Subcutaneous abdominal adipose tissue (tissue), 5 donors: ENCODE measurements around the gene PSMF1.
A peak's percentile ranks its signal among the peaks of the same experiment; 100 is the strongest.

ENCODE experiments used
- H3K27ac ChIP-seq: one replicate; pipeline ENCODE4 v1.7.0; 2013; ENCODE audit warnings: low read depth, mild to moderate bottlenecking, inconsistent platforms, low read length, moderate library complexity
- H3K27me3 ChIP-seq, 5 donors: one replicate each; pipeline ENCODE4 v1.7.0; 2013; ENCODE audit warnings: low read length in 5 of 5, inconsistent platforms in 1 of 5; ENCODE audit not compliant: control insufficient read depth in 5 of 5, insufficient read depth in 4 of 5
- H3K36me3 ChIP-seq, 5 donors: one replicate each; pipeline ENCODE4 v1.7.0; 2013; ENCODE audit warnings: low read length in 5 of 5; ENCODE audit not compliant: control insufficient read depth in 5 of 5, insufficient read depth in 5 of 5
- H3K4me1 ChIP-seq, 5 donors: one replicate each; pipeline ENCODE4 v1.7.0; 2013; ENCODE audit warnings: low read length in 5 of 5, mild to moderate bottlenecking in 3 of 5, moderate library complexity in 1 of 5; ENCODE audit not compliant: control insufficient read depth in 5 of 5, insufficient read depth in 5 of 5
- H3K4me3 ChIP-seq, 5 donors: one replicate each; pipeline ENCODE4 v1.7.0; 2013; ENCODE audit warnings: low read length in 5 of 5, low read depth in 1 of 5
- H3K9ac ChIP-seq, 5 donors: one replicate each; pipeline ENCODE4 v1.7.0; 2013; ENCODE audit warnings: low read length in 5 of 5, mild to moderate bottlenecking in 4 of 5, moderate library complexity in 3 of 5
- H3K9me3 ChIP-seq, 5 donors: one replicate each; pipeline ENCODE4 v1.7.0; 2013; ENCODE audit warnings: low read length in 5 of 5; ENCODE audit not compliant: control insufficient read depth in 5 of 5
- donor health status: healthy.
- donor health status: healthy.
- donor health status: healthy.
- donor health status: healthy.
- donor health status: healthy.

PSMF1 gene

GRCh38 chr20:1118336-1119127 lies at the start of gene PSMF1:
TSS of gene PSMF1 (plus strand) at chr20:1118602. CDS start at chr20:1118774, 172 bp downstream.
- H3K27ac ChIP-seq: peak within 1 kb of the TSS; percentile 71
- H3K9me3 ChIP-seq: no peaks in the 10 kb centered on the region
- H3K27me3 ChIP-seq: no peaks in the 10 kb centered on the region

GRCh38 chr20:1072258-1072657 lies 46.1 kb upstream of the PSMF1 start:
- no peak overlapping the region for H3K27ac ChIP-seq
- H3K27me3 ChIP-seq: no peaks in the 10 kb centered on the region
- peaks cover 2 to 5% (median 3%) of the 10 kb centered on the region in 5 donors for H3K9me3 ChIP-seq
- no peaks in the 10 kb centered on the region for H3K36me3 ChIP-seq
- no peak overlapping the region for H3K4me3 ChIP-seq
- no peak overlapping the region for H3K9ac ChIP-seq
- H3K4me1 ChIP-seq: no peaks in the 10 kb centered on the region

More at GRCh38 chr20:1118336-1119127, at the start of gene PSMF1:
- H3K36me3 ChIP-seq: peaks cover 0 to 6% (median 4%) of the 10 kb centered on the region in 5 donors
- H3K4me3 ChIP-seq: peak within 1 kb of the TSS; percentile 96 to 100 (median 99)
- H3K9ac ChIP-seq: peak within 1 kb of the TSS; percentile 76 to 99 (median 90)
- H3K4me1 ChIP-seq: peaks cover 22 to 57% (median 54%) of the 10 kb centered on the region in 5 donors

- Histone ChIP-seq H3K4me3 (no peak overlapping the region), H3K27me3 (no peaks in the 10 kb centered on the region), H3K27ac (no peak overlapping the region), H3K9ac (no peak overlapping the region), H3K9me3 (peaks cover 2 to 5% (median 3%) of the 10 kb centered on the region in 5 donors), H3K36me3 (no peaks in the 10 kb centered on the region), H3K4me1 (no peaks in the 10 kb centered on the region)
Observed at GRCh38 chr20:1075616-1076015, 42.8 kb upstream of the PSMF1 start.

- Histone ChIP-seq H3K36me3 (no peaks in the 10 kb centered on the region), H3K4me3 (no peak overlapping the region), H3K27me3 (no peaks in the 10 kb centered on the region), H3K4me1 (no peaks in the 10 kb centered on the region), H3K27ac (no peak overlapping the region), H3K9ac (no peak overlapping the region), H3K9me3 (peaks cover 0 to 10% (median 4%) of the 10 kb centered on the region in 5 donors)
Observed at GRCh38 chr20:1081891-1082290, 36.5 kb upstream of the PSMF1 start.

- H3K36me3 ChIP-seq: no peaks in the 10 kb centered on the region
- no peak overlapping the region for H3K4me3 ChIP-seq
- H3K4me1 ChIP-seq: no peaks in the 10 kb centered on the region
- no peak overlapping the region for H3K27ac ChIP-seq
- peaks cover 0 to 10% (median 5%) of the 10 kb centered on the region in 5 donors for H3K9me3 ChIP-seq
- no peaks in the 10 kb centered on the region for H3K27me3 ChIP-seq
- H3K9ac ChIP-seq: no peak overlapping the region
Observed at GRCh38 chr20:1083431-1084080, 34.8 kb upstream of the PSMF1 start.

GRCh38 chr20:1085492-1086276 lies 32.7 kb upstream of the PSMF1 start:
- H3K27me3 ChIP-seq: no peaks in the 10 kb centered on the region
- no peaks in the 10 kb centered on the region for H3K4me1 ChIP-seq
- peaks cover 0 to 18% (median 14%) of the 10 kb centered on the region in 5 donors for H3K9me3 ChIP-seq

GRCh38 chr20:1086277-1087213 lies 31.9 kb upstream of the PSMF1 start:
- no peak overlapping the region for H3K27ac ChIP-seq
- H3K36me3 ChIP-seq: no peaks in the 10 kb centered on the region
- no peaks in the 10 kb centered on the region for H3K4me1 ChIP-seq
- no peak overlapping the region for H3K9ac ChIP-seq
- H3K9me3 ChIP-seq: peaks cover 0 to 18% (median 14%) of the 10 kb centered on the region in 5 donors
- no peak overlapping the region for H3K4me3 ChIP-seq
- no peaks in the 10 kb centered on the region for H3K27me3 ChIP-seq

More at GRCh38 chr20:1085492-1086276, 32.7 kb upstream of the PSMF1 start:
- Histone ChIP-seq H3K36me3 (no peaks in the 10 kb centered on the region), H3K27ac (no peak overlapping the region), H3K9ac (no peak overlapping the region), H3K4me3 (no peak overlapping the region)

GRCh38 chr20:1087311-1087905 lies 31.0 kb upstream of the PSMF1 start:
- Histone ChIP-seq H3K36me3 (no peaks in the 10 kb centered on the region), H3K27ac (no peak overlapping the region), H3K9ac (no peak overlapping the region), H3K9me3 (peaks cover 0 to 18% (median 14%) of the 10 kb centered on the region in 5 donors), H3K27me3 (no peaks in the 10 kb centered on the region), H3K4me3 (no peak overlapping the region), H3K4me1 (no peaks in the 10 kb centered on the region)

GRCh38 chr20:1094751-1095150 lies 23.7 kb upstream of the PSMF1 start:
- peaks cover under 1 to 9% (median 4%) of the 10 kb centered on the region in 5 donors for H3K9me3 ChIP-seq
- no peaks in the 10 kb centered on the region for H3K36me3 ChIP-seq
- no peaks in the 10 kb centered on the region for H3K27me3 ChIP-seq
- H3K27ac ChIP-seq: no peak overlapping the region
- no peaks in the 10 kb centered on the region for H3K4me1 ChIP-seq
- H3K4me3 ChIP-seq: no peak overlapping the region
- no peak overlapping the region for H3K9ac ChIP-seq
